Colon (tissue), 2 donors: ENCODE results near the gene CGN.

Experiments
- FAIRE-seq: peaks from 2 replicates; lab custom pipeline; 2012; peaks lifted over from hg19 to GRCh38; lab: Jason Lieb, UNC
- donor health status: control.
- donor health status: control.

The CGN gene, protein sequence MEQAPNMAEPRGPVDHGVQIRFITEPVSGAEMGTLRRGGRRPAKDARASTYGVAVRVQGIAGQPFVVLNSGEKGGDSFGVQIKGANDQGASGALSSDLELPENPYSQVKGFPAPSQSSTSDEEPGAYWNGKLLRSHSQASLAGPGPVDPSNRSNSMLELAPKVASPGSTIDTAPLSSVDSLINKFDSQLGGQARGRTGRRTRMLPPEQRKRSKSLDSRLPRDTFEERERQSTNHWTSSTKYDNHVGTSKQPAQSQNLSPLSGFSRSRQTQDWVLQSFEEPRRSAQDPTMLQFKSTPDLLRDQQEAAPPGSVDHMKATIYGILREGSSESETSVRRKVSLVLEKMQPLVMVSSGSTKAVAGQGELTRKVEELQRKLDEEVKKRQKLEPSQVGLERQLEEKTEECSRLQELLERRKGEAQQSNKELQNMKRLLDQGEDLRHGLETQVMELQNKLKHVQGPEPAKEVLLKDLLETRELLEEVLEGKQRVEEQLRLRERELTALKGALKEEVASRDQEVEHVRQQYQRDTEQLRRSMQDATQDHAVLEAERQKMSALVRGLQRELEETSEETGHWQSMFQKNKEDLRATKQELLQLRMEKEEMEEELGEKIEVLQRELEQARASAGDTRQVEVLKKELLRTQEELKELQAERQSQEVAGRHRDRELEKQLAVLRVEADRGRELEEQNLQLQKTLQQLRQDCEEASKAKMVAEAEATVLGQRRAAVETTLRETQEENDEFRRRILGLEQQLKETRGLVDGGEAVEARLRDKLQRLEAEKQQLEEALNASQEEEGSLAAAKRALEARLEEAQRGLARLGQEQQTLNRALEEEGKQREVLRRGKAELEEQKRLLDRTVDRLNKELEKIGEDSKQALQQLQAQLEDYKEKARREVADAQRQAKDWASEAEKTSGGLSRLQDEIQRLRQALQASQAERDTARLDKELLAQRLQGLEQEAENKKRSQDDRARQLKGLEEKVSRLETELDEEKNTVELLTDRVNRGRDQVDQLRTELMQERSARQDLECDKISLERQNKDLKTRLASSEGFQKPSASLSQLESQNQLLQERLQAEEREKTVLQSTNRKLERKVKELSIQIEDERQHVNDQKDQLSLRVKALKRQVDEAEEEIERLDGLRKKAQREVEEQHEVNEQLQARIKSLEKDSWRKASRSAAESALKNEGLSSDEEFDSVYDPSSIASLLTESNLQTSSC

DNA sequence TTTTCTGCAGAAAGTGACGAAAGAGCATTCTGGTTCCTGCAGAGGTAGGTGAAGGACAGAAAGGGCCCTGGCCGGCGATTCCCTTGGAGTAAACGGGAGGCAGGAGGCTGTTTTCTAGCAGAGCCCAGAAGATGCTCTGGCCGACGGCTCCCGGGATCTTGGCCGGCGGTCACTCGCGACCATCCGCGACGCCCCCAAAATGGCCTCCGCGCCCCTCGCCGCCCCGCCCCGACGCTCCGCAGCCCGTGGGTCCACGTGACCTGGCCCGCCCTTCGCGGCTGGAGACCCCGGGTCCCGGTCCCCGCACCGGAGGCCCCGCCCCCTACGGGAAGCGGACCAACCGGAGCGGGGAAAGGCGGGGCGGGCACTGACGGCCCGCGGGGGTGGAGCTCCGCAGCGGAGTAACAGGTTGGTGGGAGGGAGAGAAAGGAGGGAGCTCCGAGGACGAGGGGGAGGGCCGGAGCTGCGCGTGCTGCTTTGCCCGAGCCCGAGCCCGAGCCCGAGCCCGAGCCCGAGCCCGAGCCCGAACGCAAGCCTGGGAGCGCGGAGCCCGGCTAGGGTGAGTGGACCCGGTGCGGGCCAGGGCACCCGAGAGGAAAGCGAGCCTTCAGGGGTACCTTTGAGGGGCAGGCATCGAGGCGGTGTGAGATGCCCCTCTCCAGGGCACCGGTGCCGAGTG lies at the start of gene CGN:
Gene CGN (plus strand): TSS at position 431 of the 679 bp plus-strand sequence. CDS start 7,133 bp downstream, outside the sequence.
- FAIRE-seq: no peak

DNA sequence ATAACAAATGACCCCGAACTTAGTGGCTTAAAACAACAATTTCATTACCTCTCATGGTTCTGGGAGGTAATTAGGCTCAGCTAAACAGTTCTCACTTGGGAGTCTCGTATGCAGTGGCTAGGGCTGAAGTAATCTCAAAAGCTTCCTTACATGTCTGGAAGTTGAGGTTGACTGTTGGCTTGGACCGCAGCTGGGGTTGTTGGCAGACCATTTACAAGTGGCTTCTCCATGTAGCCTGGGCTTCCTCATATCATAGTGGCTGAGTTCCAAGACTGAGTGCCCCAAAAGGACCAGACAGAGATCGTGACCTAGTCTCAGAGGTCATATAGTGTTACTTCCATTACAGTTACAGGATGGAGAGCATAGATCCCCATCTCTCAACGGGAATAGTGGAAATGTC lies 49.5 kb upstream of the CGN start:
- no peak for FAIRE-seq

DNA sequence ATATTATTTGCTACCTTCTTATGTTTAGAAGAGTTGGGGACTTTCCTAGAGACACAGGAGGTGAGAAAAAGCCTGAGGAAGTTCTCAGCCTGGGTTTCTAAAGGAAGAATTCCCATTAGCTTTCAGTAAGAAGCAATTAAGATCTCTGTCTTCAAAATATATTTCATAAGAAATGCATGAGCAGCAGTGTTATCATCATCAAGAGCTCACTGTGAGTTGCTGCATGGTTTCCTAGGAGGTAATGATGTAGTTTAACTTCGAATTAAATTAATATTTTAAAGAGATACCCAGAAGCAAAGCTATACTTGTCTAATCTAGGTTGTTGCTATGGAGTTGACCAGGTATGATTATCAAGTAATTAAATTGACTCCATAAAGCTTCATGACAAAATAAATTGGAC lies 46.2 kb upstream of the CGN start:
- FAIRE-seq: no peak

DNA sequence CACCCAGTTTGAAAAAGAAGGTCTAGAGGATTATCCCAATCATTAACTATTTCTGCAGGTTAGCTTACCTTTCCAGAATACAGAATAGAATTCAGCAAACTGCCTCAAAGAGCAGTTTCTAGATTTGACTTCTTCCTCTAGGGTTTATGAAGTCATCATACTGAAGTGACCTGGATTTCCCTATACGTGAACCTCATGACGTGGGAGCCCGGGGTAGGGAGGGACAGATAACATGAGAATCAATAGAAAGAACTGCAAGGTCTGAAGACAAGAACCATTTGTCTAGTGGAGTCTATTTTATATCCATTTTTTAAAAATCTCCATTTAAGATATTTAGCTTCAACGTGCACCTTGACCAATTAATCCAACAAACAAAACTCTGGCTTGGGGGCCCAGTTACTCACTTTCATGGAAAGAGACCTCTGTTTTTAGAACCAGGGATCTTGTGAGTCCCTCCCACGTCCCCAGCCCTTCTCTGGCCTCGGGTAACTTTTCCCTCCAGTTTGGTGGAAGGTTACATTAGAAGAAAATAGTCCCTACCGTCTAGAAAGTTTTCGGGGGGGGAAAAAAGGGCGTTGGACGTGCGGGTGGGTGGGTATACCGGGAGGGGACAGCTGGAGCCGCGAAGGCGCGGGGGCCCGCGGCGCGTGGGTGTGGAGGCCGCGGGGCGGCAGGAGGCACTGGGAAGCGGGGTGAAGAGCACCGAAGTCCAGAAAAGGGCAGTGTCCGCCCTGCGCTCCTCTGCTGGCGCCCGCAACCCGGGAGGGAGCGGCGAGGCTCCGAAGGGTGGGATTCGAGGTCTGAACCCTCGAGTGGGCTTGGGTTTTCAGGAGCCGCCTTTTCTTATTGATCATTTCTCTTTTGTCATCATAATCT lies 38.1 kb upstream of the CGN start:
- FAIRE-seq: no peak

DNA sequence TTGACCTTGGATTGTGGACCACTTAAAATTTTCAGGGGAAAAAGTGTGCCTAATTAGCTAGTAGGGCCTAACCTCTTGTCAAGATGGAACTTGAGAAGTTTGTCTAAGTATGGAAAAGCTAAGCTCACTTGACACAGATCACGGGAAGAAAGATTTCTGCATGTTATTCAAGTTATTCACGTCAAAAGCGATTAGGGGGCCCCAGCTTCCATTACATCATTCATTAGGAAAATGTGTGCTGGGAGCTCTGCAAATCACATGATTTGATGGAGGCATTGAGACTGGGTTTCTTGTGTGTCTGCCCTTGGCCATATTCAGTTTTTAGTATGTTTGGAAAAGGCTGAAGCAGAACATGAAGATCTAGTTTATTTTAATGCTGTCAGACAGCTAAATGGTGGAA lies 36.4 kb upstream of the CGN start:
- no peak for FAIRE-seq

DNA sequence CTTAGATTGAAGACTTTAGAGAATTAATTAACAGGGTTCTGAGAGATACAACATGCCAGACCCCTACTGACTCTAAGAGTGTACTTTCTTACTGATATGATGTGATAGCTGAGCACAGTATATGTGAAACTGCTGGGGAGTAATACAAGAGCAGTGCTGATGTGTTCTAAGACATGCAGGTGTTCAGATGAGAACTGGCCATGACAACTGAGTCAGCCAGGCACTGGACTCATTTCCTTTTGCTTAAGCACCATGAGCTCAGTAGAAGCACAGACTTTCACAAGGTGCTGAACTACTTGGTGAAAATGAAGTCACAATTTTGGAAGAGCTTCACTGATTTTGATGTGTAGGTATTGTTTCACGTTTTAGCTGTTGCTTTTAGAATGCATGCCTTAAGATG lies 36.0 kb upstream of the CGN start:
- FAIRE-seq: no peak

DNA sequence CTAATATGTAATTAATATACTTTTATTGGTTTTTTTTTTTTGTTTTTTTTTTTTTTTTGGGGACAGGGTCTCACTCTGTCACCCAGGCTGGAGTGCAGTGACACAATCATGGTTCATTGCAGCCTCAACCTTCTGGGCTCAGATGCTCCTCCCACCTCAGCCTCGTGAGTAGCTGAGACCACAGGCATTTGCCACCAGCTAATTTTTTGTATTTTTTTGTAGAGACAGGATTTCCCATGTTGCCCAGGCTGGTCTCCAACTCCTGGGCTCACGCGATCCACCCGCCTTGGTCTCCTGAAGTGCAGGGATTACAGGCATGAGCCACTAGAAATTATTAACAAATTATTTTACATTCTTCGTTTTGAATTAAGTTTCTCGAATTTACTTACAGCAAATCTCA lies 35.1 kb upstream of the CGN start:
- FAIRE-seq: no peak

DNA sequence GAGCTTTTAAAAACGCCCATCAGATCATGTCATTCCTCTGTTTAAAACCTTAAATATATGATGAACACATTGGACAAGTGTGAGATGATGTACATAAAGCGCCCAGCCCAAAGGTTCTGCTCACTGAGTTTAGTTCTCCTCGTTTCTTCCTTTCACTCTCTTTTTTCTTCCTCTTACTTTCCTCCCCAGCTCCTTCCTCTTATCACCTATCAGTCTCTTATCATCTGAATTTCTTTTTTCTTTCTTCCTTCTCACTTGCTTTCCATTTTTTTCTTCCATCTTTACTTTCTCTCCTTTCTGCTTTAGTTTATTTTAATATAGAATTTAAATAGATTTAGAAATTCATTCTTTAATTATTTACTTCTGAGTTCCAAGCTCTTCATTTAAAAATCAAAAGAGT lies 34.1 kb upstream of the CGN start:
- no peak for FAIRE-seq

DNA sequence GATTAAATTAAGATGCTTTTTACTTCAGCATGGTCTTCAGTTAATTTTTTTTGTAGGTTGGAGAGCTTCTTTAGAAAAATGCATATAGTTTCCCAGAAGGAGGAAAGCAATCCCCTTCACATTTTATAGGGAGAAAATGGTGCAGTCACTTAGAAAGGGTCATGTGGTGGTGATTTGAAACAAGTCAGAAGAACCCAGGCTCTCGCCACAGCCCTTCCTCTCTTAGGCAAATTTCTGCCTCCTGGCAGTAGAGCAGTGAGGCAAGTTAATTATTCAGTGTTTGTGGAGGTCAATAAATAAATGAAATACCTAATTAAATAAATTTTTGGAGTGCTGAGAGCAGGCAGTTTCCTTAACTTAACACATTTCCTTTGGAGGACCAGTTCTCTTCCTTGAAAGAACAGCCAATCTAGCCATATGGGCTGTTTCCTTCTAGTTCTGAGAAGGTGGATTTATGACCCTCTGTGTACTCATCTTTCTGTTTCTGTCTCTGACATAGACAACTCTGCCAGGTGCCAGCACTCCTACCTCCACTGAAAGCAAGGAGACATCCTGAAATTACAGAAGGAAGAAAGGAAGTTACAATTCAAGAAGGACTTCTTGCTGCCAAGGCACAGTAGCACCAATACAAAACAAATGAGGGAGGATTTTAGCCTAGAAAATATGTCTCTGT lies 32.9 kb upstream of the CGN start:
- no peak for FAIRE-seq

DNA sequence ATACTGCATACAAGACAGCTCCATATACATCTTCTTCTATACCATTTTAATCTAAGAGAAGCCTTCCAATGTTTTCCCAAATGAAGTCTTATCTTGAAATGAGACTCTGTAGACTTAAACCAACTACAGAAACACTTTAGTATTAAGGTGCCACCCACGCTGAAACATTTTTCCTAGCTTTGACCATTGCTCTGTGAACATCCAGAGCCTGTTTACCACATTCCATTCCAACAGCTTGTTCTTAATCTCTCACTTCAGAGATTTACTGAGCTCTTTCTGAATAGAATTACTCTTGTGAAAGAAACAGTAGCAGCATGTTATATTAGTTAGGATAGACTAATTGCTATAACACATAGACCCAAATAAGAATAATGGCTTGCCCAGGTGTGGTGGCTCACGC lies 32.3 kb upstream of the CGN start:
- no peak for FAIRE-seq

DNA sequence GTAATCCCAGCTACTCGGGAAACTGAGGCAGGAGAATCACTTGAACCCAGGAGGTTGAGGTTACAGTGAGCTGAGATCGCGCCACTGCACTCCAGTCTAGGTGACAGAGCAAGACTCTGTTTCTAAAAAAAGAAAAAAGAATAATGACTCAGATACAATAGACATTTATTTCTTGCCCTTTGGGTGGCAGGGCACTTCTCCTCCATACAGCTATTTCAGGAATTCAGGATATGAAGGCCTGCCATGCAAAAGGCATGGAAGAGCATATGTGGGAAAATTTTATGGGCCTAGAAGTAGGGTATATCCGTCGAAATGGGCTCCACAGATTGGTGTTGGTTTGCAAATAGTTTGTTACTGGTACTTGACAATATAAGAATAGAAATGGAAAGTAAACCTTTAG lies 31.7 kb upstream of the CGN start:
- no peak for FAIRE-seq

DNA sequence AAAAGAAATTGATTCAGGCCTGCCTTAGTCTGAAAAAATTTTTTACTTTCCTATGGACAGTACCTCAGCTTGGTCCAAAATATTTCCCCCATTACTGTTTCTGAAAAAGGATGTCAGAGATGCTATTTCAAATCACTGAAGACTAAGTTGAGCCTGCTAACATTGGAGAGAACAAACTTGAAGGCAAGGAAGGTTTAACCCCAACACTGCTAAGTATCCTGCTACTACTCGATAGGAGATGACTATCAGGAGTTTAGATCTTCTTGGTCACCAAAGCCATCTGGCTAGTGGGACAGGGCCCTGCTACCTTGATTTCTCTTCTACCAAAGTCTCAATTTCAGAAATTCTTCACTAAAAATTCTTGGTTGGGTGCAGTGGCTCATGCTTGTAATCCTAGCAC lies 29.2 kb upstream of the CGN start:
- no peak for FAIRE-seq

DNA sequence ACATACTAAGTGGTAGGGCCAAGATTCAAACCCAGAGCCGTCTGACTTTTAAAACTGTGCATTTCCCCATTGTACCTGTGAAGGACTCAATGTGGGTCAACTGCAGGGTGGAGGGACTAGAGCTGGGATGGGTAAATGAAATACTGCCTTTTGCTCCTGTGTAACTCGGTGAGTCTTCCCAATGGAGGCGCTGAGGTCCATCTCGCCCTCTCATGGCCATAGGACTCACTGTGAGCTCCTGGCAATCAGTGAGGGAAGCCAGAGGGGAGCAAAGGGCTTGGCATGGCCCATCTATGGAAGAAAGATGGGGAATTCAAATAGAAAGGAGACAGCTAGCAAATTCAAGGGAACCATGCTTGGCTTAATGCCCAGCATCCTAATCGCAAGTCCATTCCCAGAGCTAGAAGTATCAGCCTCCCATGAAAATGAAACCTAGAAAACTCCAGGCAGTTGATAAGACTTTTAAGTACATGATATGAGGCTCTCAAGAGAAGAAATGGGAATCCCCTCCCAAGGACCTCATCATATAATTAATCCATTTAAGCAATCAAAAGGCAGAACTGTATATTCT lies 25.4 kb upstream of the CGN start:
- no peak for FAIRE-seq

DNA sequence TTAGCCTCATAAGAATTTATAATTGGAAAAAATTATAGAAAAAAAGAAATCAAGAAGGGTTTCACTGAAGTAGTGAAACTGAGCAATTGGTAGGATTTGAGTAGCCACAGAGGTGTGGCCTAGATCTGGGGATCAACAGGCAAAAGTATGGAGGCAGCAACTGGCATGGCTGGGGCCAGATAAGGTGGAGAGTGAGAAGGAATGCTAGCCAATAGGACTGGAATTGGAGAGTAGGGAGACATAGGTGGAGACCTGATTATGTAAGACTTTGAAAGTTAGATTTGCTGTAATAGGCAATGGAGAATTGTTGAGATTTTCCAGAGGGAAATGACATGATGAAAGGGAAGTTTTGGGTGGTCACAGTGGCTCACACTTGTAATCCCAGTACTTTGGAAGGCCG lies 24.6 kb upstream of the CGN start:
- FAIRE-seq: no peak

DNA sequence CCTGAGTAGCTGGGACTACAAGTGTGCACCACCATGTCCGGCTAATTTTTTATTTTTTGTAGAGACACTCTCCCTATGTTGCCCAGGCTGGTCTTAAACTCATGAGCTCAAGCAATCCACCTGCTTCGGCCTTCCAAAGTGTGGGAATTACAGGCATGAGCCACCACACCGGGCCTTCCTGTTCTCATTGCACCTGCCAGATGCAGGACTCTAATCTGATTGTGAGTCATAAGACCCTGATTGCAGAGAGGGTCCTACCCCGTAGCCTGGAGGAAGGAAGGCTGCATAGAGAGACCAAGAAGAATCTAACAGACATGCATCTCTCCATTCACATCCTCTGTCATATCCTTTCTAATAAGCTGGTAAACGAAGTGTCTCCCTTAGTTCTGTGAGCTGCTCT lies 19.5 kb upstream of the CGN start:
- no peak for FAIRE-seq

DNA sequence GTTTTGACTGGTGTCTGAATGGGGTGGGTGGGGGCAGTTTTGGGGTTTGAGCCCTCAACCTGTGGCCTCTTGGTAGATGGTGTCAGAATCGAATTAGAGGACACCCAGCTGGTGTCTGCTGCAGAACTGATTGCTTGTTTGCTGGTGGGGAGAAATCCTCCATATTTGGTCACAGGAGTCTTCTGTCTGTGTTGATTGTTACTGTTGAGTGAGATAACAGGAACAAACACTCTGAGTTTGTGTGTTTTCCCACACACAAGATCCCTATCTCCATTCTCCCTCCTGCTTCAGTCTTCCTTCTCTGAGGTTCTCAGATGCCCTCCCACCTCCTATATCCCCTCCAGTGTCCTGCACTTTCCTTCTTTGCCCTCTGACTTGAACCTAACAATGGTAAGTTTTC lies 19.1 kb upstream of the CGN start:
- FAIRE-seq: no peak

DNA sequence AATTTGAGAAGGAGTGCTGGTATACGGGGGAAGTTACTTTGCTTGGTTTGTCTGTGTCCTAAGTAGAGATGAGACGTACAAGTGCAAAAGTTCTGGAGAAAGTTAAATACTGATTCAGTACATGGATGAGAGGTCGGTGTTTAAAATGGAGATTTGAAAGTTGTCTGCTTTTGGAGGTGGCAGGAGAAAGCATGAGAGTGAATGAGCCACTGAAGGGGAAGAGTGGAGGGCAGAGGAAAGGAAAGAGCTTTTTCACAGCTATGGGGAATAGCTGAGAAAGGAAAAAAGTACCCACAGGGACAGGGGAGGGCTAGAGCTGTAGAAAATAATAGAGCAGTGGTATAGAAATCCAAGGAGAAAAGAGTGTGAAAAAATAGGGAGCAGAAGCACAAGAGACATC lies 18.1 kb upstream of the CGN start:
- FAIRE-seq: no peak

DNA sequence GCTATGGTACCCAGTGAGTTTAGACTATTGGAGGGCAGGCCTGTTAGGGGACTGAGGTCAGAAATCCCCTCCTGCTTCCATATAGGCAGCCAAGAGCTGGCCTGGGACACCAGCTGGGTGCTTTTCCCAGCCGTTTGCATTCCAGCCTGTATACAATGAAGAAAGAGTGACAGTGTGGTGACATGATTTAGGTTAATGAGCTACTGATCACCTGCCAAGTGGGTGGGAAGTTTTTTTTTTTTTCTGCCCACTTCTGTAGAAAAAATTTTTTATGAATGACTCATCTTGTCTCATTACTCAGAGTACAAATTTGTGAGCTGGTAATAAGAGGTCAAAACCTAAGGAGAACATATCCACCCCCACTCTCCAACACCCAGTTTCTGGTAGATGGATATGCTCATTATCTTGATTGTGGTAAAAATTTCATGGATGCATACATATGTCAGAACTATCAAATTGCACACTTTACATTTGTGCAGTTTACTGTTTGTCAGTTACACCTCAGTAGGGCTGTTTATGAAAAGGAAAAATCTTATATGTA lies 16.4 kb upstream of the CGN start:
- FAIRE-seq: no peak

DNA sequence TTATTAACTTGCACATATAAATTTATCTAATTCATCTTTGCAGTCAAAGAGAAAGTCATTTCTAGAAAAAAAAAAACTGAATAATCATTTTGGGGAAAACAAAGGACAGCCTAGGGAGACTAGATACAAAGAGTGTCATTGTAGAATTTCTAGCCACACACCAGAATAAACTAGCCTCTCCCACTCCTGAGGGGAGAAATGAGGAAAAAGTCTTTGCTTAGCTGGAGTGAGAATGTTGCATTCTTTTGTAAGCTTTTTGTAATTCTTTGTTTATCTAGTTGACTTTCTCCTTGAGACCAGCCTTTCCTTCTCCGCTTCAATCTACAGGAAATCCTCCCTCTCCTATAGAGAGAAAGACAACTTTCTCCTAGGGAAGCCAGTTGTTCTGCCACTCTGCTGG lies 15.9 kb upstream of the CGN start:
- FAIRE-seq: no peak

DNA sequence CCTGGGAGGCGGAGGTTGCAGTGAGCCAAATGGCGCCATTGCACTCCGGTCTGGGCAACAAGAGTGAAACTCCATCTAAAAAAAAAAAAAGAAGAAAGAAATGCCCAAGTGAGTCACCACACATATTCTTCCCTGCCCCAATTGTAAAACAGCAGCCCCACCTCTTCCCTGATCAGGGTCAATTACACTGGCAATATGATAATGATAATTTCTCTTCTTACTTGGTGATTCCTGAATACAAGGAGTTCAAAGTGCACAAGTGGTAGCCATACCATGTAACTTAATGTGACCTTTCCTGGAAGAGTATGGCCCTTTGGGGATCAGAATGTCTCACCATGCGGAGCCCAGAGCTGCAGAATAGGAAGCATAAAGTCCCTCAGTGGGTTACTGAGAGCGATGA lies 11.8 kb upstream of the CGN start:
- no peak for FAIRE-seq
